ENCODE measurements around the gene PRKN. TPM values are rescaled to one million over a fixed set of nuclear protein-coding genes. Genes with fewer than 3 reads are reported as not detected.

Gene PRKN
- total and polyA plus RNA-seq, 2 experiments from 2014 or later = 2.3 to 3.9 TPM

DNA sequence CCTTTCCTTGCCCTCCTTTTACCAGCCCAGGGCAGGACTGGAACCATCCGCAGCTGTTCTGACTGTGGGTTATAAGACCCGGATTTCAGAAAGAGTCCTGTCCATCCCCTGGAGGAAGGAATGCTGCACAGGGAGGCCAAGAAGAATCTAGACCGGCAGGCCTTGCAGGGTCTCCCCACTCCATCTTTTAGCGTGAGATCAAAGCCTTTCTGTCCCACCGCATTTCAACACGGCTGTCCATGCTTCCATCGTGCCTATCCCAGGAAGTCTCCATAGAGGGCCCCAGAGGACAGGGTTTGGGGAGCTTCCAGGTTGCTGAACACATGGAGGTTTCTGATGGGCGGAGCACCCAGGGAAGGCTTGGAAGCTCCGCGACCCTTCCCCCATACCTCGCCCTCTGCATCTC is 1374.4 kb downstream of the PRKN start:
- no peak for TF ChIP-seq EZH2phosphoT487 (IDR thresholded peaks at IDR 0.05; ENCODE audit: low read depth, severe bottlenecking, unreplicated experiment)
- TF ChIP-seq, protein P1, sequence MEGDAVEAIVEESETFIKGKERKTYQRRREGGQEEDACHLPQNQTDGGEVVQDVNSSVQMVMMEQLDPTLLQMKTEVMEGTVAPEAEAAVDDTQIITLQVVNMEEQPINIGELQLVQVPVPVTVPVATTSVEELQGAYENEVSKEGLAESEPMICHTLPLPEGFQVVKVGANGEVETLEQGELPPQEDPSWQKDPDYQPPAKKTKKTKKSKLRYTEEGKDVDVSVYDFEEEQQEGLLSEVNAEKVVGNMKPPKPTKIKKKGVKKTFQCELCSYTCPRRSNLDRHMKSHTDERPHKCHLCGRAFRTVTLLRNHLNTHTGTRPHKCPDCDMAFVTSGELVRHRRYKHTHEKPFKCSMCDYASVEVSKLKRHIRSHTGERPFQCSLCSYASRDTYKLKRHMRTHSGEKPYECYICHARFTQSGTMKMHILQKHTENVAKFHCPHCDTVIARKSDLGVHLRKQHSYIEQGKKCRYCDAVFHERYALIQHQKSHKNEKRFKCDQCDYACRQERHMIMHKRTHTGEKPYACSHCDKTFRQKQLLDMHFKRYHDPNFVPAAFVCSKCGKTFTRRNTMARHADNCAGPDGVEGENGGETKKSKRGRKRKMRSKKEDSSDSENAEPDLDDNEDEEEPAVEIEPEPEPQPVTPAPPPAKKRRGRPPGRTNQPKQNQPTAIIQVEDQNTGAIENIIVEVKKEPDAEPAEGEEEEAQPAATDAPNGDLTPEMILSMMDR (IDR thresholded peaks at IDR 0.05; ENCODE audit: poor library complexity) = peak; percentile 17
- peak; percentile 39 for DNase-seq (ENCODE audit: low spot score)

DNA sequence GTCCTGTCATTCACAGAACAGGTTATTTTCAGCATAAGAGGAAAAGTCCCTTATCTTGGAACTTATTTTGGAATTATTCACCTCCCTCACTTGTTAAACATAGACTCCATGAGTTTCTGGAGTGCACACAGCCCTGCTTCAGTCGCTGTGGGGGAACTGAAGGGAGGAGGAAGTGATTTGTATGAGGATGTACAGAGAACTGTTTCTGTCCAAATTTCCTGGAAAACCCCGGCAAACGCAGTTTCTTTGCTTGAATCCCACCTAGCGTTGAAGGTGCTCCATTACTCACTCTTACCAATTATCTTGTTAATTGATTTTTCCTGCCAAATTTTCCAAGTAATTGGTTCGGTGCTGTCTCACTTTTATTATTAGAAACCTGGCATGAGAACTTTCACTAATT is 1375.7 kb downstream of the PRKN start:
- Histone ChIP-seq H3K79me2 (no peaks in the 10 kb centered on the region), H3K4me2 (no peak overlapping the region), H3K9me3 (ENCODE audit: low read depth) (no peaks in the 10 kb centered on the region), H3K36me3 (replicated peaks; ENCODE audit: insufficient read depth, low read depth) (no peaks in the 10 kb centered on the region), H2AFZ (no peak overlapping the region), H3K4me3 (no peak overlapping the region), H3K9me2 (replicated peaks; ENCODE audit: insufficient read depth) (no peaks in the 10 kb centered on the region), H3K27me3 (no peaks in the 10 kb centered on the region), H3K27ac (no peak overlapping the region), H4K20me1 (ENCODE audit: insufficient read depth, poor library complexity, severe bottlenecking) (no peaks in the 10 kb centered on the region), H3K4me1 (ENCODE audit: insufficient read depth) (no peaks in the 10 kb centered on the region)
- 74% methylated on average over 5 of the region's 5 CpGs for WGBS (ENCODE audit: low lambda C conversion rate, missing lambda C conversion rate)
- DNase-seq (ENCODE audit: low spot score) = no peak
- TF ChIP-seq EZH2phosphoT487 (IDR thresholded peaks at IDR 0.05; ENCODE audit: low read depth, severe bottlenecking, unreplicated experiment) = no peak

More for the DNA sequence above, 1374.4 kb downstream of the PRKN start:
- Histone ChIP-seq H3K4me3 (no peak overlapping the region), H3K4me2 (no peak overlapping the region), H3K4me1 (ENCODE audit: insufficient read depth) (no peaks in the 10 kb centered on the region), H3K9me3 (ENCODE audit: low read depth) (no peaks in the 10 kb centered on the region), H3K36me3 (replicated peaks; ENCODE audit: insufficient read depth, low read depth) (no peaks in the 10 kb centered on the region), H3K27me3 (no peaks in the 10 kb centered on the region), H3K79me2 (no peaks in the 10 kb centered on the region), H2AFZ (no peak overlapping the region), H3K27ac (no peak overlapping the region), H4K20me1 (ENCODE audit: insufficient read depth, poor library complexity, severe bottlenecking) (no peaks in the 10 kb centered on the region), H3K9me2 (replicated peaks; ENCODE audit: insufficient read depth) (no peaks in the 10 kb centered on the region)
- 65% methylated on average over 11 of the region's 11 CpGs for WGBS (ENCODE audit: low lambda C conversion rate, missing lambda C conversion rate)

DNA sequence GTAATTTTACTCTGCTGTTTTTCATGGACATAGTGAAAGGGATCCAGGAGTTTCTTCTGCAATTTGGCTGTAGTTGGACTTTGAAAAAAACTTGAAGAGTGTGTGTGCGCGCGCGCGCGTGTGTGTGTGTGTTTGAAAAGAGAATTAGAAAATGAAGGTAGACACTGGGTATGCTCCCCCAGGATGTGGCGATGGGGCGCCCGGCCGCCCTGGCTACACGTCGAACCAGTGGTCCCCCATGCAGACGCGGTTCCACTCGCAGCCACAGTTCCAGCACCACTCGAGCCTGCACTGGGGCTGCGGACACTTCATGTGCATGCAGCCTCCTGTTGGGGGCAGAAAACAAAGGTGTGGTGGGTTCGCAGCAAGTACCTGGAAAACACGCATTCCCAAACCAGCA is 1377.7 kb downstream of the PRKN start:
- Histone ChIP-seq H3K27me3 (no peaks in the 10 kb centered on the region), H3K4me3 (no peak overlapping the region), H3K27ac (no peak overlapping the region), H2AFZ (no peak overlapping the region), H3K4me2 (no peak overlapping the region), H3K9me2 (replicated peaks; ENCODE audit: insufficient read depth) (no peaks in the 10 kb centered on the region), H3K79me2 (no peaks in the 10 kb centered on the region), H4K20me1 (ENCODE audit: insufficient read depth, poor library complexity, severe bottlenecking) (no peaks in the 10 kb centered on the region), H3K36me3 (replicated peaks; ENCODE audit: insufficient read depth, low read depth) (no peaks in the 10 kb centered on the region), H3K9me3 (ENCODE audit: low read depth) (no peaks in the 10 kb centered on the region), H3K4me1 (ENCODE audit: insufficient read depth) (peaks cover 4% of the 10 kb centered on the region)
- no peak for DNase-seq (ENCODE audit: low spot score)
- WGBS (ENCODE audit: low lambda C conversion rate, missing lambda C conversion rate) = 96% methylated on average over 19 of the region's 19 CpGs
- no peak for TF ChIP-seq EZH2phosphoT487 (IDR thresholded peaks at IDR 0.05; ENCODE audit: low read depth, severe bottlenecking, unreplicated experiment)
- TF ChIP-seq, protein P1 (IDR thresholded peaks at IDR 0.05; ENCODE audit: poor library complexity) = no peak
- no peak for TF ChIP-seq EZH2 (IDR thresholded peaks at IDR 0.05; ENCODE audit: borderline replicate concordance)

DNA sequence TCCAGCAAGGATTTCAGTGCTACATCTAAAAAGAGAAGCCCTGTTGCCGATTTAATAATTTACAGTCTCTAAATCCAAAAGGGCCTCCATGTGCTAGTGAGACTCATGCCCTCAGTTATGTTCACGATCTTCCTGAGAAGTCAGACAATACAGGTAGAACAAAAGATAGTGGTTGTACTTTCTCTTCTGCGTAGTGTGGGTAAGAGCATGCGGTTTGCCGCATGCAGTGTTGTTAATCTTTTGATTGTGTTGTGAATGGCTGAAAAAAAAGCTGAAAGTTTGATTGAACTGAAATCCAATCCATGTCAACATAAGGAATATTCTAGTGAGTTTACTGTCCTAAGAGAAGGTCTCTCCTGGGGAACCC is 1379.0 kb downstream of the PRKN start:
- H3K4me3 ChIP-seq = no peak overlapping the region
- TF ChIP-seq, protein P1 (IDR thresholded peaks at IDR 0.05; ENCODE audit: poor library complexity) = no peak
- TF ChIP-seq EZH2phosphoT487 (IDR thresholded peaks at IDR 0.05; ENCODE audit: low read depth, severe bottlenecking, unreplicated experiment) (no peak), EZH2 (IDR thresholded peaks at IDR 0.05; ENCODE audit: borderline replicate concordance) (no peak)
- H2AFZ ChIP-seq = no peak overlapping the region
- DNase-seq (ENCODE audit: low spot score) = no peak
- H4K20me1 ChIP-seq (ENCODE audit: insufficient read depth, poor library complexity, severe bottlenecking) = no peaks in the 10 kb centered on the region
- 95% methylated on average over 5 of the region's 5 CpGs for WGBS (ENCODE audit: low lambda C conversion rate, missing lambda C conversion rate)
- H3K27me3 ChIP-seq = no peaks in the 10 kb centered on the region
- H3K36me3 ChIP-seq (replicated peaks; ENCODE audit: insufficient read depth, low read depth) = no peaks in the 10 kb centered on the region
- H3K27ac ChIP-seq = no peak overlapping the region
- no peaks in the 10 kb centered on the region for H3K79me2 ChIP-seq
- H3K4me1 ChIP-seq (ENCODE audit: insufficient read depth) = peaks cover 8% of the 10 kb centered on the region
- H3K9me3 ChIP-seq (ENCODE audit: low read depth) = no peaks in the 10 kb centered on the region
- no peak overlapping the region for H3K4me2 ChIP-seq
- no peaks in the 10 kb centered on the region for H3K9me2 ChIP-seq (replicated peaks; ENCODE audit: insufficient read depth)
